Transverse colon (tissue), 4 donors: ENCODE data around the gene ZHX3. TPM values are rescaled to one million over a fixed set of nuclear protein-coding genes. Genes with fewer than 3 reads are reported as not detected.
A peak's percentile ranks its signal among the peaks of the same experiment; 100 is the strongest.

Experiments
- DNase-seq: peaks from one replicate; pipeline ENCODE4 v3.0.0-alpha.2; 2019
- H3K27ac ChIP-seq, 4 donors: fragments of 200-600 bp; sonication (generic); 2 replicates each; pipeline ENCODE4 v1.5.1; 2016 to 2018; ENCODE audit warnings: inconsistent platforms in 4 of 4
- H3K27me3 ChIP-seq: fragments of 200-600 bp; sonication (generic); 2 replicates; pipeline ENCODE4 v1.5.1; 2017; ENCODE audit warnings: inconsistent platforms
- H3K36me3 ChIP-seq, 4 donors: fragments of 200-600 bp; sonication (generic); 2 replicates each; pipeline ENCODE4 v1.5.1; 2017 to 2019; ENCODE audit warnings: inconsistent platforms in 4 of 4
- H3K4me1 ChIP-seq, 4 donors: fragments of 200-600 bp; sonication (generic); 2 replicates each; pipeline ENCODE4 v1.5.1; 2017 to 2020; ENCODE audit warnings: inconsistent platforms in 4 of 4
- H3K4me3 ChIP-seq, 4 donors: fragments of 200-600 bp; sonication (generic); 1 replicate in 1 of 4; 2 replicates in 3 of 4; pipeline versions ENCODE4 v1.5.1 to v1.6.1; 2017 to 2019; ENCODE audit warnings: inconsistent platforms in 4 of 4
- H3K9me3 ChIP-seq, 2 donors: fragments of 200-600 bp; sonication (generic); 2 replicates each; pipeline ENCODE4 v1.5.1; 2017 to 2019; ENCODE audit warnings: inconsistent platforms in 2 of 2
- EP300 ChIP-seq: sonication (generic); formaldehyde crosslinking; IDR thresholded peaks from one replicate; pipeline ENCODE4 v1.6.1; 2017; ENCODE audit warnings: antibody characterized with exemption, low read depth
- POLR2A ChIP-seq: fragments of 450-650 bp; IDR thresholded peaks from one replicate; pipeline ENCODE4 v1.6.1; 2016; ENCODE audit warnings: antibody characterized with exemption, mild to moderate bottlenecking, moderate library complexity
- POLR2AphosphoS5 ChIP-seq, 3 donors: sonication (generic); formaldehyde crosslinking; IDR thresholded peaks; one replicate each; pipeline ENCODE4 v1.6.1; 2016; ENCODE audit warnings: antibody characterized with exemption in 3 of 3
- WGBS, 2 donors: methylation state at CpG; one replicate each; pipeline ENCODE4 v1.1.5; 2018; ENCODE audit warnings: low coverage in 1 of 2; 5-methylcytosine and 5-hydroxymethylcytosine counted together
- in situ Hi-C, 4 donors: fragments of 200-750 bp; cut with MboI; loops; one replicate each; pipeline versions ENCODE4 v1.15.0 to v1.15.1; 2017; ENCODE audit warnings: low sequenced_read_pairs in 3 of 4, low pct_ligation_motif_present in 1 of 4, low pct_unique_long_range_greater_than_20kb in 1 of 4
- intact Hi-C: fragments of 100-400 bp; cut with DNase I; formaldehyde crosslinking; loops from one replicate; pipeline ENCODE4 v1.15.1; 2023; ENCODE audit warnings: low total_unique reads
- total RNA-seq, 4 donors: library from RNA; depleted of rRNA; stranded (reverse); fragments of >200 nt; gene quantifications; one replicate each; pipeline ENCODE4 v1.1.0, GENCODE V29; 2016
- TF ChIP-seq, protein P1 (sequence below), 5 experiments: fragments of 200-600 bp in 3 of 5; fragments of 450-650 bp in 2 of 5; sonication (generic) in 3 of 5; IDR thresholded peaks; 1 replicate in 2 of 5; 2 replicates in 3 of 5; pipeline ENCODE4 v1.5.1; 2016 to 2017; ENCODE audit warnings: antibody characterized with exemption in 5 of 5, inconsistent platforms in 3 of 5, mild to moderate bottlenecking in 2 of 5, moderate library complexity in 1 of 5

The ZHX3 gene
- total RNA-seq, 4 donors from 2014 or later, result 22.7 to 34.8 (median 26.4) TPM

GRCh38 chr20:41330941-41331340, 13.4 kb upstream of the ZHX3 start:
- in situ Hi-C loops (loop anchor here (5.0 to 25.0 kb wide), 5 partner anchors 154 to 369 kb away; no protein-coding TSS in a partner anchor), intact Hi-C loops (no loop called here)
- peaks cover 5 to 18% (median 9%) of the 10 kb centered on the region in 4 donors for H3K4me1 ChIP-seq
- DNase-seq, result no peak
- TF ChIP-seq POLR2A, result no peak
- TF ChIP-seq, protein P1, sequence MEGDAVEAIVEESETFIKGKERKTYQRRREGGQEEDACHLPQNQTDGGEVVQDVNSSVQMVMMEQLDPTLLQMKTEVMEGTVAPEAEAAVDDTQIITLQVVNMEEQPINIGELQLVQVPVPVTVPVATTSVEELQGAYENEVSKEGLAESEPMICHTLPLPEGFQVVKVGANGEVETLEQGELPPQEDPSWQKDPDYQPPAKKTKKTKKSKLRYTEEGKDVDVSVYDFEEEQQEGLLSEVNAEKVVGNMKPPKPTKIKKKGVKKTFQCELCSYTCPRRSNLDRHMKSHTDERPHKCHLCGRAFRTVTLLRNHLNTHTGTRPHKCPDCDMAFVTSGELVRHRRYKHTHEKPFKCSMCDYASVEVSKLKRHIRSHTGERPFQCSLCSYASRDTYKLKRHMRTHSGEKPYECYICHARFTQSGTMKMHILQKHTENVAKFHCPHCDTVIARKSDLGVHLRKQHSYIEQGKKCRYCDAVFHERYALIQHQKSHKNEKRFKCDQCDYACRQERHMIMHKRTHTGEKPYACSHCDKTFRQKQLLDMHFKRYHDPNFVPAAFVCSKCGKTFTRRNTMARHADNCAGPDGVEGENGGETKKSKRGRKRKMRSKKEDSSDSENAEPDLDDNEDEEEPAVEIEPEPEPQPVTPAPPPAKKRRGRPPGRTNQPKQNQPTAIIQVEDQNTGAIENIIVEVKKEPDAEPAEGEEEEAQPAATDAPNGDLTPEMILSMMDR (IDR thresholded peaks at IDR 0.05), result no peak
- TF ChIP-seq EP300, result no peak
- no peak for TF ChIP-seq POLR2AphosphoS5 (IDR thresholded peaks at IDR 0.05)
- H3K4me3 ChIP-seq, result no peak overlapping the region
- WGBS, 2 donors, result 80% methylated on average over 1 of the region's 1 CpG; no CpG with 5 or more reads in 1 of the 2 donors
- no peaks in the 10 kb centered on the region for H3K36me3 ChIP-seq
- no peaks in the 10 kb centered on the region for H3K9me3 ChIP-seq
- H3K27ac ChIP-seq, result no peak overlapping the region
- no peaks in the 10 kb centered on the region for H3K27me3 ChIP-seq

DNA sequence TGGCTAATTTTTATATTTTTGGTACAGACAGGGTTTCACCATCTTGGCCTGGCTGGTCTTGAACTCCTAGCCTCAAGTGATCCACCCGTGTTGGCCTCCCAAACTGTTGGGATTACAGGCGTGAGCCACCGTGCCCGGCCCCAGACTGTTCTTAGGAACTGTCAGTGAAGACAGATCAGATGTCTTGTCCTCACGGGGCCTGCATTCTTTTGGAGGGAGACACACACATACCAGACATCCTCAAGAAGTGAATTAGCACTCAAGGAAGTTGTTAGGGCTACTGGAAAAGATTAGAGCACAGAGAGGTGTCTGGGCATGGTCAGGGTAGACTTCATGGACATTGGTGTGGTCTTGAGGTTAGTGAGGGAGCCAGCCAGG, 12.8 kb upstream of the ZHX3 start:
- intact Hi-C loops (no loop called here), in situ Hi-C loops (loop anchor here (5.0 to 25.0 kb wide), 5 partner anchors 153 to 368 kb away; no protein-coding TSS in a partner anchor)
- no peak overlapping the region for H3K4me3 ChIP-seq

DNA sequence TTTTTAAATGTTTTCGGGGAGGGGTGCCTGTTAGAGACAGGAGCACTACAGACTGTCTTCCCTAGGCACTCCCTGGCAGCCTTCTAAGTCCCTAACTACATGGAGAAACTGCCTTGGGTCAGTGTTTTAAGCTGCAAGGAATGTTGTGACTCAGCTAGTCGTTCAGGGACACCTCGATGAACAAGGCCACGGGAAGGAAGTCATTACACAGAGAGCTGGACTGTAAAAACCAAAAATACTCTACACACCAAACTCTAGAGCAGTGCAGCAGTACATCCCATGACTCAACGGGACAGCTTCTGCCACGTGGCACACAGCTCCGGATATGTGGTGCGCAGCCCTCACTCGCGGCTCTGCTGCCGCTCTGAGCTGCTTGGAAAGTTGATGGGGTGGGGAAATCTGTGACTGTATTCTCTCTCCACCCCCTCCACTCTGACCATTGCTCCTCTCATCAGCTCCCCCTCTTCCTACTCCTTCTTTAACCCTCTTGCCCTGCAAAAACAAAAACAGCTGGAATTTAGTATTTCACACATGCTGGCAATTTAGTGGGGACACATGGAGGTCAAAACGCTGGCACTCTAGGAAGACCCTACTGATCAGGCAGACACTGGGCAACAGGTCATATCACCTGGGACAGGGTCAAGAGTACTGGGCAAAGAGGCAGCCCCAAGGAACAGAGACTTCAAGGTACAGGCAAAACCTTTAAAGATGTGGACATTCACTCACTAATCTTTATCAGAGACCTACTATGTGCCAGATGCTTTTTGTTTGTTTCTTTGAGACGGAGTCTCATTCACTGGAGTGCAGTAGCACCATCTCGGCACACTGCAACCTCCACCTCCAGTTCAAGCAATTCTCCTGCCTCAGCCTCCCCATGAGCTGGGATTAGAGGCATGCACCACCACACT, 12.2 kb upstream of the ZHX3 start:
- Histone ChIP-seq H3K4me1 (peaks cover 5 to 17% (median 9%) of the 10 kb centered on the region in 4 donors), H3K27ac (peak overlapping the region; percentile 70 to 82 (median 77)), H3K4me3 (no peak overlapping the region), H3K27me3 (no peaks in the 10 kb centered on the region), H3K9me3 (no peaks in the 10 kb centered on the region), H3K36me3 (no peaks in the 10 kb centered on the region)
- intact Hi-C loops (no loop called here), in situ Hi-C loops (loop anchor here (5.0 to 25.0 kb wide), 5 partner anchors 152 to 367 kb away; no protein-coding TSS in a partner anchor)
- TF ChIP-seq, protein P1 (IDR thresholded peaks at IDR 0.05), result no peak
- TF ChIP-seq POLR2AphosphoS5 (IDR thresholded peaks at IDR 0.05) (peak; percentile 53 to 71 (median 55)), POLR2A (no peak)
- peak; percentile 64 for DNase-seq
- 53 to 82% methylated on average over 3 to 14 of the region's 14 CpGs for WGBS, 2 donors

More for the DNA sequence above, 12.8 kb upstream of the ZHX3 start:
- TF ChIP-seq POLR2AphosphoS5 (IDR thresholded peaks at IDR 0.05), result no peak
- TF ChIP-seq, protein P1 (IDR thresholded peaks at IDR 0.05), result no peak
- TF ChIP-seq EP300, result no peak
- TF ChIP-seq POLR2A, result no peak
- WGBS, 2 donors, result 86% methylated on average over 5 of the region's 5 CpGs; no CpG with 5 or more reads in 1 of the 2 donors
- Histone ChIP-seq H3K36me3 (no peaks in the 10 kb centered on the region), H3K27ac (peak overlapping the region; percentile 70 to 82 (median 77)), H3K9me3 (no peaks in the 10 kb centered on the region), H3K27me3 (no peaks in the 10 kb centered on the region), H3K4me1 (peaks cover 5 to 18% (median 9%) of the 10 kb centered on the region in 4 donors)
- DNase-seq, result no peak

DNA sequence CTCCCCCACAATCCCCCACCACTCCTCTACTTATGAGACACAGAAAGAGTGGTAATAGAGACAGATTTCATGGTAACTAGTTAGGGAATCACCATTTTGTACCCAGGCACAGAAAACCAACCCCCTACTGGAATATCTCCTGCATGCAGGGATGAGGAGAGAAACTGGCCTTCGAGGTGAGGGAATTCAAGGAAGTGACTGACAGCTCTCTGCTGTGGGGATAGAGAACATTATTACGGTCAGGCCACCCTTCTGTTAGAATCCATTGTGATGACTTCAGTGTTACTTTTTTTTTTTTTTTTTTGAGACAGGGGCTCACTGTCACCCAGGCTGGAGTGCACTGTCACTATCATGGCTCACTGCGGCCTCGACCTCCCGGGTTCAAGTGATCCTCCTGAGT, 9.6 kb upstream of the ZHX3 start:
- intact Hi-C loops (no loop called here), in situ Hi-C loops (loop anchor here in 2 of 4 donors (25.0 kb wide), 2 partner anchors 340 to 365 kb away; no protein-coding TSS in a partner anchor)
- 68 to 90% methylated on average over 2 to 5 of the region's 5 CpGs for WGBS, 2 donors
- H3K4me3 ChIP-seq, result no peak overlapping the region
- no peaks in the 10 kb centered on the region for H3K27me3 ChIP-seq
- TF ChIP-seq EP300, result no peak
- TF ChIP-seq POLR2AphosphoS5 (IDR thresholded peaks at IDR 0.05), result no peak
- TF ChIP-seq, protein P1 (IDR thresholded peaks at IDR 0.05), result no peak
- TF ChIP-seq POLR2A, result no peak
- H3K4me1 ChIP-seq, result peaks cover 5 to 17% (median 14%) of the 10 kb centered on the region in 4 donors
- no peaks in the 10 kb centered on the region for H3K36me3 ChIP-seq
- H3K9me3 ChIP-seq, result no peaks in the 10 kb centered on the region
- H3K27ac ChIP-seq, result no peak overlapping the region
- DNase-seq, result no peak
